ENCODE results near the gene ACVRL1. TPM values are rescaled to one million over a fixed set of nuclear protein-coding genes. Genes with fewer than 3 reads are reported as not detected.

ACVRL1 gene
- polyA plus RNA-seq, 1 donor (not counting 4 experiments of a cell fraction or from before 2014, with no cell fraction given) = not detected

- DNase-seq (ENCODE audit: low read depth, low spot score) = no peak
- Histone ChIP-seq H2AFZ (ENCODE audit: control insufficient read depth, low read length) (no peak overlapping the region), H3K36me3 (ENCODE audit: control insufficient read depth in 2 of 2, extremely low read depth in 1 of 2, insufficient read depth in 2 of 2, low read length in 2 of 2) (peaks cover 0 to 3% of the 10 kb centered on the region in 2 experiments), H3K9me3 (ENCODE audit: control insufficient read depth, low read depth, low read length) (no peaks in the 10 kb centered on the region), H3K9ac (ENCODE audit: control insufficient read depth, extremely low read depth, insufficient read depth, low read length) (no peak overlapping the region), H3K4me2 (ENCODE audit: control insufficient read depth, extremely low read depth, insufficient read depth, low read depth, low read length) (no peak overlapping the region), H3K27me3 (ENCODE audit: control insufficient read depth, extremely low read depth, insufficient read depth, low read length) (no peaks in the 10 kb centered on the region), H3K4me3 (ENCODE audit: control insufficient read depth in 2 of 3, extremely low read depth in 1 of 3, insufficient read depth in 2 of 3, low read depth in 1 of 3, low read length in 3 of 3) (no peak overlapping the region), H3K4me1 (ENCODE audit: control insufficient read depth, extremely low read depth, insufficient read depth, low read length) (peaks cover 16% of the 10 kb centered on the region), H3K9me1 (ENCODE audit: control insufficient read depth, extremely low read depth, insufficient read depth, low read length) (no peaks in the 10 kb centered on the region), H3K27ac (ENCODE audit: control insufficient read depth, insufficient read depth, low read length) (peak overlapping the region; percentile 49), H3K79me2 (ENCODE audit: control insufficient read depth, insufficient read depth, low read length) (peaks cover 59% of the 10 kb centered on the region), H4K20me1 (ENCODE audit: control insufficient read depth, extremely low read depth, insufficient read depth, low read length) (no peaks in the 10 kb centered on the region)
- no peak for TF ChIP-seq CTCF (optimal IDR thresholded peaks at IDR 0.05 in 1 of 3, IDR thresholded peaks at IDR 0.05 in 1 of 3, conservative IDR thresholded peaks at IDR 0.05 in 1 of 3; ENCODE audit: extremely low read depth in 1 of 3, insufficient read depth in 2 of 3, low read length in 3 of 3)
- TF ChIP-seq EZH2 (IDR thresholded peaks at IDR 0.05; ENCODE audit: low read length) = no peak
- dilution Hi-C loops (cut with MboI; ENCODE audit: extremely low pct_ligation_motif_present, low sequenced_read_pairs) = no loop called here
- FAIRE-seq = no peak
These were observed 55.4 kb downstream of the ACVRL1 start for GRCh38 chr12:51962737-51963136.

GRCh38 chr12:51963477-51963876 is 56.2 kb downstream of the ACVRL1 start:
- no peak overlapping the region for H3K4me2 ChIP-seq (ENCODE audit: control insufficient read depth, extremely low read depth, insufficient read depth, low read depth, low read length)
- peaks cover 16% of the 10 kb centered on the region for H3K4me1 ChIP-seq (ENCODE audit: control insufficient read depth, extremely low read depth, insufficient read depth, low read length)
- H2AFZ ChIP-seq (ENCODE audit: control insufficient read depth, low read length) = no peak overlapping the region
- dilution Hi-C loops (cut with MboI; ENCODE audit: extremely low pct_ligation_motif_present, low sequenced_read_pairs) = no loop called here
- no peak for DNase-seq (ENCODE audit: low read depth, low spot score)
- no peak overlapping the region for H3K4me3 ChIP-seq (ENCODE audit: control insufficient read depth in 2 of 3, extremely low read depth in 1 of 3, insufficient read depth in 2 of 3, low read depth in 1 of 3, low read length in 3 of 3)
- H3K79me2 ChIP-seq (ENCODE audit: control insufficient read depth, insufficient read depth, low read length) = peaks cover 55% of the 10 kb centered on the region
- TF ChIP-seq CTCF (optimal IDR thresholded peaks at IDR 0.05 in 1 of 3, IDR thresholded peaks at IDR 0.05 in 1 of 3, conservative IDR thresholded peaks at IDR 0.05 in 1 of 3; ENCODE audit: extremely low read depth in 1 of 3, insufficient read depth in 2 of 3, low read length in 3 of 3) (no peak), EZH2 (IDR thresholded peaks at IDR 0.05; ENCODE audit: low read length) (no peak)
- no peaks in the 10 kb centered on the region for H3K27me3 ChIP-seq (ENCODE audit: control insufficient read depth, extremely low read depth, insufficient read depth, low read length)
- H3K9me1 ChIP-seq (ENCODE audit: control insufficient read depth, extremely low read depth, insufficient read depth, low read length) = no peaks in the 10 kb centered on the region
- H3K36me3 ChIP-seq (ENCODE audit: control insufficient read depth in 2 of 2, extremely low read depth in 1 of 2, insufficient read depth in 2 of 2, low read length in 2 of 2) = peaks cover 0 to 3% of the 10 kb centered on the region in 2 experiments
- no peak for FAIRE-seq
- H3K9me3 ChIP-seq (ENCODE audit: control insufficient read depth, low read depth, low read length) = no peaks in the 10 kb centered on the region
- H4K20me1 ChIP-seq (ENCODE audit: control insufficient read depth, extremely low read depth, insufficient read depth, low read length) = no peaks in the 10 kb centered on the region
- H3K9ac ChIP-seq (ENCODE audit: control insufficient read depth, extremely low read depth, insufficient read depth, low read length) = no peak overlapping the region
- H3K27ac ChIP-seq (ENCODE audit: control insufficient read depth, insufficient read depth, low read length) = no peak overlapping the region

Measured in keratinocyte (primary cell).